ENCODE results near the gene TKFC. TPM values are rescaled to one million over a fixed set of nuclear protein-coding genes. Genes with fewer than 3 reads are reported as not detected.
A peak's percentile ranks its signal among the peaks of the same experiment; 100 is the strongest.

TKFC gene
- total RNA-seq, 4 donors from 2014 or later, result 9.4 to 15.1 (median 13.4) TPM

DNA sequence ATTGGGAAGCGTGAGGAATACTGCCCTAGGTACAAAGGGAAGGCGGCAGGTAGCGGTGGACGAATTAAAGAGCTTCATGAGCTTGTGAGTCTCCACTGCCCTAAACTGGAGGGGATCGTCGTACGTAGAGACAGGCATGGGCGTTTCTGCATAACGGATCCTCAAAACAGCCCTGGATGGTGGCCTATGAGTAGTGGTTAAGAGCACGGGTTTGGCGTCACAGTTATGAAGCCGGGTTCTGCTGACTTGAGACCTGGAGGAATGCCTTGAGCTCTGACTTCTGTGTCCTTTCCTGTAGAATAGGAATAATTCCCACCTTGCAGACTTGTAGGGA, 29.5 kb downstream of the TKFC start:
- Histone ChIP-seq H3K36me3 (peaks cover 0 to 39% of the 10 kb centered on the region in 2 donors), H3K27me3 (no peaks in the 10 kb centered on the region), H3K4me1 (peaks cover 0 to 44% (median 9%) of the 10 kb centered on the region in 3 donors), H3K4me3 (peak overlapping the region; percentile 55 to 76), H3K9me3 (no peaks in the 10 kb centered on the region), H3K27ac (peak overlapping the region; percentile 80 to 99 (median 98))
- WGBS, 2 donors (ENCODE audit: low coverage in 1 of 2), result 0 to 1% methylated on average over 6 to 8 of the region's 12 CpGs
- peak; percentile 12 for ATAC-seq
- TF ChIP-seq EP300 (IDR thresholded peaks at IDR 0.05) (no peak), CTCF (IDR thresholded peaks at IDR 0.05) (no peak), POLR2A (IDR thresholded peaks at IDR 0.05) (no peak), POLR2AphosphoS5 (IDR thresholded peaks at IDR 0.05) (no peak)

GRCh38 chr11:61364012-61364675, 31.1 kb downstream of the TKFC start:
- TF ChIP-seq CTCF (IDR thresholded peaks at IDR 0.05), result no peak
- no peak overlapping the region for H3K27ac ChIP-seq
- peaks cover 0 to 39% (median 9%) of the 10 kb centered on the region in 3 donors for H3K4me1 ChIP-seq
- peaks cover 0 to 55% of the 10 kb centered on the region in 2 donors for H3K36me3 ChIP-seq
- H3K4me3 ChIP-seq, result no peak overlapping the region
- no peaks in the 10 kb centered on the region for H3K27me3 ChIP-seq
- 88 to 92% methylated on average over 2 of the region's 5 CpGs for WGBS, 2 donors (ENCODE audit: low coverage in 1 of 2)
- no peaks in the 10 kb centered on the region for H3K9me3 ChIP-seq
- ATAC-seq, result no peak

DNA sequence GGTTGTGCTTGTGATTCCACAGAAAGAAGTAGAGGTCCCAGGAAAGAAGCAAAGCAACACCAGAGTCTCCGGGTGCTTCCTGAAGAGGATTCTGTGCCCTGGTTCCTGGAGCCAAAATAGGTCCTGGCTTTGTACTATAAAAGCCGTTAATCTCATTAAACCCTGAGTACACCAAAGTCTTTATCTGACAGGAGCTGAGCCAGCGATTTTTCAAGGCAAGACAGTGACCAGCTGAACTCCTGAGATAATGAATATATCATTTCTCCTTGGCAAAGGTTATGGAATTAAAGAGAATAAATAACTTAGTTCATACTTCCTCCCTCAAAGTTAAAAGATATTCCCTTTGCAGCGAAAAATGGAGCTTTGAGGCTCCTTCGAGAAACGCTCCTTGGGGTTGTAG, 34.4 kb downstream of the TKFC start:
- no peak for ATAC-seq
- TF ChIP-seq EP300 (IDR thresholded peaks at IDR 0.05), result no peak

DNA sequence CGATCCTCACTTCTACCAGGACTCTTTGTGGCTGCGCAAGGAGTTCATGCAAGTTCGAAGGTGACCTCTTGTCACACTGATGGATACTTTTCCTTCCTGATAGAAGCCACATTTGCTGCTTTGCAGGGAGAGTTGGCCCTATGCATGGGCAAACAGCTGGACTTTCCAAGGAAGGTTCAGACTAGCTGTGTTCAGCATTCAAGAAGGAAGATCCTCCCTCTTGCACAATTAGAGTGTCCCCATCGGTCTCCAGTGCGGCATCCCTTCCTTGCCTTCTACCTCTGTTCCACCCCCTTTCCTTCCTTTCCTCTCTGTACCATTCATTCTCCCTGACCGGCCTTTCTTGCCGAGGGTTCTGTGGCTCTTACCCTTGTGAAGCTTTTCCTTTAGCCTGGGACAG, 35.6 kb downstream of the TKFC start:
- no peak overlapping the region for H3K4me3 ChIP-seq
- peaks cover 0 to 12% (median 0%) of the 10 kb centered on the region in 3 donors for H3K4me1 ChIP-seq
- peaks cover 0 to 76% of the 10 kb centered on the region in 2 donors for H3K36me3 ChIP-seq
- H3K27ac ChIP-seq, result no peak overlapping the region
- WGBS, 2 donors (ENCODE audit: low coverage in 1 of 2), result 86 to 88% methylated on average over 6 of the region's 7 CpGs
- no peaks in the 10 kb centered on the region for H3K27me3 ChIP-seq
- ATAC-seq, result no peak
- H3K9me3 ChIP-seq, result no peaks in the 10 kb centered on the region
- TF ChIP-seq CTCF (IDR thresholded peaks at IDR 0.05) (no peak), POLR2AphosphoS5 (IDR thresholded peaks at IDR 0.05) (no peak), EP300 (IDR thresholded peaks at IDR 0.05) (no peak), POLR2A (IDR thresholded peaks at IDR 0.05) (no peak)

More for the DNA sequence above, 34.4 kb downstream of the TKFC start:
- H3K36me3 ChIP-seq, result peaks cover 0 to 73% of the 10 kb centered on the region in 2 donors
- H3K4me3 ChIP-seq, result no peak overlapping the region
- H3K27ac ChIP-seq, result no peak overlapping the region
- H3K9me3 ChIP-seq, result no peaks in the 10 kb centered on the region
- 69 to 80% methylated on average over 5 to 6 of the region's 6 CpGs for WGBS, 2 donors (ENCODE audit: low coverage in 1 of 2)
- H3K27me3 ChIP-seq, result no peaks in the 10 kb centered on the region
- peaks cover 0 to 25% (median 7%) of the 10 kb centered on the region in 3 donors for H3K4me1 ChIP-seq

- ATAC-seq, result peak; percentile 91
- no peak overlapping the region for H3K4me3 ChIP-seq
- peaks cover 0 to 70% of the 10 kb centered on the region in 2 donors for H3K36me3 ChIP-seq
- TF ChIP-seq POLR2AphosphoS5 (IDR thresholded peaks at IDR 0.05) (peak; percentile 51), EP300 (IDR thresholded peaks at IDR 0.05) (no peak)
- H3K27ac ChIP-seq, result no peak overlapping the region
- no peaks in the 10 kb centered on the region for H3K9me3 ChIP-seq
- peaks cover 0 to 7% (median 0%) of the 10 kb centered on the region in 3 donors for H3K4me1 ChIP-seq
- H3K27me3 ChIP-seq, result no peaks in the 10 kb centered on the region
- WGBS, 2 donors (ENCODE audit: low coverage in 1 of 2), result 75 to 82% methylated on average over 4 of the region's 9 CpGs
Measured at GRCh38 chr11:61369372-61370348, 36.6 kb downstream of the TKFC start.
